HUES6 (cell line): ENCODE results near the gene WDR33.

Source experiments
- H3K27ac ChIP-seq: 2 replicates; pipeline ENCODE4 v1.7.0; 2013; ENCODE audit warnings: low read depth, mild to moderate bottlenecking, low read length, inconsistent platforms
- H3K27me3 ChIP-seq: 2 replicates; pipeline ENCODE4 v1.6.1; 2013; ENCODE audit warnings: low read length; ENCODE audit not compliant: control insufficient read depth, insufficient read depth
- H3K36me3 ChIP-seq: 2 replicates; pipeline ENCODE4 v1.6.1; 2013; ENCODE audit warnings: low read length; ENCODE audit not compliant: control insufficient read depth, insufficient read depth
- H3K4me1 ChIP-seq: 2 replicates; pipeline ENCODE4 v1.6.1; 2013; ENCODE audit warnings: low read length; ENCODE audit not compliant: control insufficient read depth, insufficient read depth
- H3K4me3 ChIP-seq: 2 replicates; pipeline ENCODE4 v1.5.1; 2013; ENCODE audit warnings: low read depth, low read length
- H3K9ac ChIP-seq: one replicate; pipeline ENCODE4 v1.6.1; 2013; ENCODE audit warnings: mild to moderate bottlenecking, low read length
- H3K9me3 ChIP-seq: 2 replicates; pipeline ENCODE4 v1.6.1; 2013; ENCODE audit warnings: low read depth, low read length; ENCODE audit not compliant: control insufficient read depth, insufficient read depth

WDR33 gene

DNA sequence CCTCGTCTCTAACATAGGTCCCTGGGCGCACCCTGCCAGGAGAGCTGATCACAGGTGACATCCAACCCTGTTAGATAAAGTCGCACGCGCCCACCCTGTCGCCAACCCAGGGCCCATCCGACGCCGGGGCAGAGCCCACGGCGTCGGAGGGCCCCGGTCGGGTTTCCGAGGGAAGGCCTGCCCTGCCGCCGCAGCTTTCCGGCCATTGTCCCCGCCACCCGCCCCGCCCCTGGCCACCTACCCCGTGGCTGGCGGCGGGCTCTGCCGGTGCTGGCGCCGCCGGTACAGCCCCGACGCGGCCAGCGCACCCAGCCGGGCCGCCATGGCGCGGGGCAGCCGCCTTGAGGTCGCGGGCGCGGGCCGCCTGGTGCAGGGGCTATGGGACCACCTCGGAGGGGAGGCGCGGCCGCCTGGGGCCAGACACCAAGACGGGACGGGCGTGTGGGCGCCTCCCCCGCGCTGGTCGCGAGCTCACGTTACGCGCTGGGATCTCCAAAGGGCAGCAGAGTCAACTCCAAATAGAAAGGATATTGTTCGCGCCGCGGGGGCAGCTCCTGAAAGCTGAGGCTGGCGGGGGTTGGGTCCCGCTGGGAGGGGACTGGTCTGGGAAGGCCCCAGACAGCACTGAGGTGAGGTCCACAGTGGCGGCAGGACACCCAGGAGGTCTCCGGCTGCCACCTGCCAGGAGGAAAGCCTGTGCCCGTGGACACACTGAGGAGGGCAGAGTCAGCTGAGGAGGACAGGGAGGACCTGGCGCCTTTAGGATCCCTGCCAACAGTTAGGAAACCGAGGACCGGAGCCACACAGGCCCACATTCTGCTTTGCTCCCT lies 146.7 kb downstream of the WDR33 start:
- 0 out of 2 replicates have a peak, but pooled peaks cover 2% of the 10 kb centered on the region for H3K9me3 ChIP-seq
- peak overlapping the region; percentile 65 for H3K4me3 ChIP-seq
- no peak overlapping the region for H3K27ac ChIP-seq
- no peaks in the 10 kb centered on the region for H3K36me3 ChIP-seq
- H3K27me3 ChIP-seq = peaks cover 43% of the 10 kb centered on the region
- H3K4me1 ChIP-seq = peaks cover 17% of the 10 kb centered on the region
- peak overlapping the region; percentile 51 for H3K9ac ChIP-seq

- Histone ChIP-seq H3K27me3 (peaks cover 43% of the 10 kb centered on the region), H3K4me3 (no peak overlapping the region), H3K4me1 (peaks cover 17% of the 10 kb centered on the region), H3K9me3 (0 out of 2 replicates have a peak, but pooled peaks cover 2% of the 10 kb centered on the region), H3K36me3 (no peaks in the 10 kb centered on the region), H3K9ac (no peak overlapping the region), H3K27ac (no peak overlapping the region)
Observed at GRCh38 chr2:127663566-127664064, 147.4 kb downstream of the WDR33 start.

DNA sequence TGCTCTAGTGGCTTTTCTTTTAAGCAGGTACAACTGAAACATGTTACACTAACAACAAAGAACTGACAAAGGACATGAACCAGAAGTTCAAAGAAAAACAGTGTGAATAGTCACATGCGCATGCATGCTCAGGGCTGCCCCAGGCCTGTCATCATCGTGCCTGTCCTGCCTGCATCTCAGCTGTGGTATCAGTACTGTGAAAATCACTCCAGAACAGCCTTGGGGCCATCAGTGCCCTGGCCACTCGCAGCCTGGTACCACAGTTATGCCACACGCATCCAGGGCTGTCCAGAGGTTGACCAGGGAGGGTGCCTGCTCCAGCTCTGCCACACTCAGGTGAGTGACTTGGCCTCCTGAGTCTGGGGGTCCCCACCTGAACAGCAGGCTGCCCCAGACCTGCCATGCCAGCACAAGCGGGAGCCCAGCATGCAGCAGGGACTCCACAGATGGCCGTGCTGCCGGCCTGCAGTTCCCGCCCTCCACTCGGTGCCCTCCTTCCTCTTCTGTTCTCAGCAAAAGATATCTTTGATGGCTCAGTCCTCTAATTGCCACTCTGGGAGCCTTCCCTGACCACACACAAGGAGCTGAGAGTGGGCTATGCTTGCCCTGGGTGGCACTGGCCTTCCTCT lies 147.9 kb downstream of the WDR33 start:
- no peak overlapping the region for H3K9ac ChIP-seq
- no peak overlapping the region for H3K27ac ChIP-seq
- no peaks in the 10 kb centered on the region for H3K36me3 ChIP-seq
- 0 out of 2 replicates have a peak, but pooled peaks cover 2% of the 10 kb centered on the region for H3K9me3 ChIP-seq
- peaks cover 17% of the 10 kb centered on the region for H3K4me1 ChIP-seq
- peaks cover 43% of the 10 kb centered on the region for H3K27me3 ChIP-seq
- no peak overlapping the region for H3K4me3 ChIP-seq

DNA sequence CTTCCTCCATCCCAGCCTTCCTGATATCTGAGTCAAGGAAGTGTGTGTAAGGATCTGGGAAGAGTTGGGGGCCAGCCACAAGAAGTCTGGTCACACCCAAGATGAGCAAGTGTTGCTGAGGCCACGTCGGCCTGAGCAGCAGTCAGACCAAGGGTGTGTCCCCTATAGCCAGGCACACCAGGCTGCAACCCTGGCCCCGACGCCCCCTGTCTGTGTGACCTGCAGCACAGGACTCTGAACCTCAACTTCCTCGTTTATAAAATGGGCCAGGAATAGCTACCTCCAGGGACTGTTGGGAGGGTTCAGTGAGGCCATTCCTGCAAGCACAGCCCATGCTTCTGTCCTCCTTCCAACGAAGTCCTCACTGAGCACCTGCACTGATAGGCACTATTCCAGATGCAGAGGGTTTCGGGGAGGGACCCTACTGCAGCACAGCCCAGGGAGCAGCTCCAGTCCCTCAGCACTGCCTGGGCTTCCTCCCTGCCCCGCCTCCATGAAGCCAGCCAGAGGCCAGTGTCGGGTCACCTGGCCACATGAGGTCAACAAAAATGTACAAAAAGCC lies 148.9 kb downstream of the WDR33 start:
- no peak overlapping the region for H3K4me3 ChIP-seq
- peaks cover 43% of the 10 kb centered on the region for H3K27me3 ChIP-seq
- H3K36me3 ChIP-seq = no peaks in the 10 kb centered on the region
- H3K9ac ChIP-seq = no peak overlapping the region
- 0 out of 2 replicates have a peak, but pooled peaks cover 2% of the 10 kb centered on the region for H3K9me3 ChIP-seq
- no peak overlapping the region for H3K27ac ChIP-seq
- peaks cover 17% of the 10 kb centered on the region for H3K4me1 ChIP-seq

GRCh38 chr2:127661072-127661649 lies 149.8 kb downstream of the WDR33 start:
- H3K36me3 ChIP-seq = no peaks in the 10 kb centered on the region
- H3K27ac ChIP-seq = no peak overlapping the region
- peaks cover 17% of the 10 kb centered on the region for H3K4me1 ChIP-seq
- no peak overlapping the region for H3K4me3 ChIP-seq
- H3K9ac ChIP-seq = no peak overlapping the region
- H3K27me3 ChIP-seq = peaks cover 35% of the 10 kb centered on the region
- H3K9me3 ChIP-seq = 0 out of 2 replicates have a peak, but pooled peaks cover 2% of the 10 kb centered on the region

- no peak overlapping the region for H3K27ac ChIP-seq
- H3K9ac ChIP-seq = no peak overlapping the region
- H3K4me1 ChIP-seq = peaks cover 17% of the 10 kb centered on the region
- no peaks in the 10 kb centered on the region for H3K36me3 ChIP-seq
- H3K4me3 ChIP-seq = no peak overlapping the region
- H3K27me3 ChIP-seq = peaks cover 26% of the 10 kb centered on the region
- H3K9me3 ChIP-seq = 0 out of 2 replicates have a peak, but pooled peaks cover 2% of the 10 kb centered on the region
Observed at GRCh38 chr2:127660291-127660578, 150.7 kb downstream of the WDR33 start.

DNA sequence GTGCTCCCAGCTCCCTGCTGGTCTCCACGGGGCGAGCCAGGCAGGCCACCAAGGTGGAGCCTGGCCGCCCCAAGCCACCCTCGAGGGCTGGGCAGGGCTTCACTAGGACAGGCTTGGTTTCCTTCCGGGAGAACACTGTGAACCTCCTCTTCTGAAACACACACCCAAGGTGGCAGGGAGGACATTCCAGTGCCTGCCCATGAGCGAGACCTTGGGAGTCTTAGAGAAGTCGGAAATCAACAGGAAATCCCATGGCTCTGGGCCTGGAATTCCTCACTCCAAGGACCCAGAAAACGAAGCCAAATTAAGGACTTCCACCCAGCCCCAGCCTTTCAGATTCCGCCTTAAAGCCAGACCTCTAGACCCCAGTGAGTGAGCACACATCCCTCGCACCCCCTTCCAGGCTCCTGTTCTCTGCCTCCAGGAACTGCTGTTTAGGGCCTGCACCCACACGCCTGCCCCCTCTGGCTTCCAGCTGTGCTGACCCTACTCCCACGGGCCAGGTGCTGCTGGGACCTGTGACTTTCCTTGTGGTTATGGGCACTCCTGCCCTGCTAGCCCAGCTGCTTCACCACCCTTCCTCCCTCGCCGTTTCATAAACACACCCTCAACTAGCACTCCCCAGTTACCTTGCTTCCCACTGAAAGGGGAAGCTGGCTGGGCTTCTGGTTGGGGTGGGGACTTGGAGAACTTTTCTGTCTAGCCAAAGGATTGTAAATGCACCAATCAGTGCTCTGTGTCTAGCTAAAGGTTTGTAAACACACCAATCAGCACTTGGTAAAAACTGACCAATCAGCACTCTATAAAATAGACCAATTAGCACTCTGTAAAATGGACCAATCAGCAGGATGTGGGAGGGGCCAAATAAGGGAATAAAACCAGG lies 151.3 kb downstream of the WDR33 start:
- Histone ChIP-seq H3K9ac (no peak overlapping the region), H3K27me3 (peaks cover 20% of the 10 kb centered on the region), H3K36me3 (no peaks in the 10 kb centered on the region), H3K4me3 (no peak overlapping the region), H3K4me1 (peaks cover 15% of the 10 kb centered on the region), H3K9me3 (0 out of 2 replicates have a peak, but pooled peaks cover 2% of the 10 kb centered on the region), H3K27ac (no peak overlapping the region)

DNA sequence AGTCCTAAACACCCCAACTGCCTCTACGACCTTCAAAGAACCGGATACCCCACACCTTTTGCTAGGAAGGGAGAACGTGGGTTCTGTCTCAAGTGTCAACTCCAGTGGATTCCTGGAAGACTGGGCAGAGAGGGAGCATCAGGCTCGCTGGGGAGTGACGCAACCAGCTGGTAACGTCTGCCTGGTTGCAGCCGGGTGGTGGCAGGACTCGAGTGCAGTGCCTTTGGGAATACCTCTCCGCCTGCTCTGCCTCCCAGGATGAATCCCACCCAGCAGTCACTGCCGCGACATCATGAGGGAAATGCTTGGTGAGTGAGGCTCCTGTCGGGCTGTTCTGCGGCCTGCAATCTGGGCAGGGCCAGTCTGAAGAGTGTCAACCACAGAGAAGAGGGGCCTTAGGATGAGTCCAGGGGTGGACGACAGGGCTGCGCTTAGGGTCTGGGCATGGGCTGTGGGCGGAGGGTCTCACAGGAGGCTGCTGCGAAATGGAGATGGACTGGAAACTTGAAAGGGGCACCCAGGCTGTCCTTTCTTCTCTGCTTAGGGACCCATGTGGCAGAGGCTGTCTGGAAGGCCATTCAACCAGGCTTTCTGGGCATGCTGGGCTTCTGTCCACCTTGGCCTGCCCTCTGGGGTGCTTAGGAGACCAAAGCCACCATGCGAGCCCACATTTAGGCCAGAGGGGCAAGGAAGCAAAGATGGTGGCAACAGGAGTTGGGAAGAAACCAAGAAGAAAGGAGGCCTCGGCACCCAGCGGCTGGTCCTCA lies 152.1 kb downstream of the WDR33 start:
- Histone ChIP-seq H3K27me3 (peaks cover 11% of the 10 kb centered on the region), H3K9me3 (0 out of 2 replicates have a peak, but pooled peaks cover 2% of the 10 kb centered on the region)

GRCh38 chr2:127658146-127658545 lies 152.8 kb downstream of the WDR33 start:
- peaks cover 5% of the 10 kb centered on the region for H3K27me3 ChIP-seq
- H3K9ac ChIP-seq = no peak overlapping the region
- 0 out of 2 replicates have a peak, but pooled peaks cover 2% of the 10 kb centered on the region for H3K9me3 ChIP-seq
- H3K27ac ChIP-seq = no peak overlapping the region
- no peaks in the 10 kb centered on the region for H3K36me3 ChIP-seq
- H3K4me1 ChIP-seq = peaks cover 7% of the 10 kb centered on the region
- no peak overlapping the region for H3K4me3 ChIP-seq

More for the DNA sequence above, 152.1 kb downstream of the WDR33 start:
- no peak overlapping the region for H3K9ac ChIP-seq
- no peak overlapping the region for H3K27ac ChIP-seq
- H3K4me1 ChIP-seq = peaks cover 12% of the 10 kb centered on the region
- no peaks in the 10 kb centered on the region for H3K36me3 ChIP-seq
- no peak overlapping the region for H3K4me3 ChIP-seq
